Left cardiac atrium (tissue), 4 donors: ENCODE measurements around the gene PLA2G2C. TPM values are rescaled to one million over a fixed set of nuclear protein-coding genes. Genes with fewer than 3 reads are reported as not detected.

Experiments
- ATAC-seq, 2 donors: fragments of 200-7000 bp; cut with Tn5 transposase; one replicate each; pipeline ENCODE4 v1.9.1; 2020; ENCODE audit warnings: mild to moderate bottlenecking in 2 of 2, moderate library complexity in 2 of 2
- DNase-seq: peaks from one replicate; pipeline ENCODE4 v3.0.0-alpha.2; 2020
- intact Hi-C, 2 donors: fragments of 100-400 bp; cut with DNase I; formaldehyde crosslinking; loops; one replicate each; pipeline versions ENCODE4 v1.14.1 to v1.15.1; 2022 to 2023
- total RNA-seq, 2 donors: library from RNA; stranded (reverse); fragmentation: NEBNext Ultra II Directional; extraction: Animal tissue kit (Norgen Biotek cat#: 25700); gene quantifications; one replicate each; pipeline ENCODE4 v1.2.1, GENCODE V29; 2021
- donor health status: DM: no; HTN: yes; CAD: no.
- donor health status: DM: no; HTN: yes; CAD: no; lungs with severe emphysema.
- donor health status: DM: yes; HTN: yes; CAD: no.
- donor health status: Dilated cardiomyopathy.

Gene PLA2G2C
- total RNA-seq, 2 donors from 2014 or later: not detected

DNA sequence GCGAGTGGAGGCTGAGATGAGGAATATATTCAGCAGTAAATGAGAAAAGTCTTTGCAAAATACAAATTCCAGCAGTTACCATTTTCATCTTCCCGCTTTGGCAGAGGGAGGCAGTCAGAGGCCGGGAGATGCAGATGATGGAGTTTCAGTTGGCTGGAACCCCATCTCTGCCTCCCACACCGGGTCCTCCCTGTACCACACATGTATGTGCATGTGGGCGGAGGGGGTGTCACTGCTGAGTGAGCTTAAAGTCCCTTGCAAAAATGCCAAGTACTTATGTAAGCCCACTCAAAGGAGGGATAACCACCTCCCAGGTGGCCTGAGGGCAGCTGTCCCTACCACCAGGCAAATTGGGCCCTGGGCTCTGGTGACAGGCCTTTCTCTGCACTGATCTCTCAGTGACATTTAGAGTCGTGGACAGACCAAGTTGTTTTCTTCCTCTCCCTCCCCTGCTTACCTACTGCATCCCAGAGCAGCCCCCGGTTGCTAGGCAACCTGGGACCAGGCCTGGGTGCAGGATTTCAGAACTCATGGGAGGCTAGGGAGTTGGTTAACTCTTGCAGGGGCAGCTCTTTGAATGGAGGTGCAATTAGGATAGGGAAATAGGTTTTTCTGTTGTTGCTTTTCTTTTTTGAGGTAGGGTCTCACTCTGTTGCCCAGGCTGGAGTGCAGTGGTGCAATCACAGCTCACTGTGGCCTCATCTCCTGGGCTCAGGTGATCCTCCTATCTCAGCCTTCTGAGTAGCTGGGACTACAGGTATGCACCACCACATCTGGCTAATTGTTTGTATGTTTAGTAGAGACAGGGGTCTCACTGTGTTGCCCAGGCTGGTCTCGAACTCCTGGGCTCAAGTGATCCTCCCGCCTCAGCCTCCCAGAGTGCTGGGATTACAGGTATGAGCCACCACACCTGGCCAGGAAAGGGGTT lies 17.5 kb downstream of the PLA2G2C start:
- no peak for DNase-seq

DNA sequence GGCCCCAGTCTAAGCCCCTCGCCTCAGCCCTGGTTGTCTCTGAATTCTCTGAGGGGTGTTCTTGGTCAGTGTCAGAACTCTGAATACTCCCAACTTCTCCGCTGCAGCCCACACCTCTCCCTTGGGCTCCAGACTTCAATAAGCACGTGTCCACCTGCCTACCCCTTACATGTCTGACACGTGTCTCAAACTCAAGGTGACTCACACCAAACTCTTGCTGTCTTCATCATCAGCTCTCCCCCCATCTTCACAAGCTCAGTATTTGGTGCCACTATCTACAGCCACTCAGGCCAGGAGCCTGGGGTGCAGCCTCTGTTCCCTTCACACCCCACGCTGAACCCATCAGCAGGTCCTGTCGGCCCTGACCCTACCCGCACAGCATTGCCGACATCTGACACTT lies 19.2 kb downstream of the PLA2G2C start:
- intact Hi-C loops: no loop called here
- ATAC-seq: no peak
- DNase-seq: no peak

More for the DNA sequence above, 17.5 kb downstream of the PLA2G2C start:
- ATAC-seq: no peak
- intact Hi-C loops: no loop called here

DNA sequence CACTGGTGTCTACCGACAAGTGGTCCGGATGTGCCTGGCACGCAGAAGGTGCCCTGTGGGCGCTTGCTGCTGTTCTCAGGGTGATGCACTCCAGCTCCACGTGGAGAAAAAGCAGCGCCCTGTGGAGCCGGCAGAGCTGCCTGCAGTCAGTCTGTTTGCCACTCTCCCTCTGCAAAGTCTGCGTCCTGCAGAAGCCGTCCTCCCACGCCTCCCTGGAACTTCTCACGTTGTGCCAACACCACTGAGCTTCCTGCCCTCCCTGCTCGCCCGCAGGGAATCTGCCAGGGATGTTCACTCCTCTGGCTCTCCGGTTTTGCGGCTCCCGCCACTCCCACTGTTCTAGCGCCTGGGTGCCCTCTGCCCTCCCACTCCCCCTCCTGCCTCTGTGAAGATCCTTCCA lies 20.3 kb downstream of the PLA2G2C start:
- ATAC-seq: peak; percentile 27 to 73
- intact Hi-C loops: no loop called here
- peak; percentile 43 for DNase-seq

DNA sequence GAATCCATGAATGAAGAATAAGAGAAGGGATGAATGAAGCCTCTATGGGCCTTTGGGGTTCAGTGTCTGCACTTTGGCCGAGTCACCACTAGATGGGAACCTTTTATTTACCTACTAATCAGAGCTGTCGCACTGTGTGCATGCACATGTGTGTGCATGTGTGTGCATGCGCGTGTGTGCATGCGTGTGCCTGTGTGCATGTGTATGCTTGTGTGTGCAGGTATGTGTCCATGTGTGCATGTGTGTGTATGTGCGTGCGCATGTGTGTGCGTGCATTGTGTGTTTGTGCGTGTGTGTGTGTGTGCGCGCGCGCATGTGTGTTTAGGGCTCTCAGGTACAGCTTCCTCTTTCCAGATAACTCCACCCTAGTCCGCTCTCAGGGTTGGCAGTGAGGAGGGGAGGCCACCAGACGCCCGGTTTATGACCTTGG lies 20.8 kb downstream of the PLA2G2C start:
- no peak for DNase-seq
- ATAC-seq: peak; percentile 30 to 51
- intact Hi-C loops: no loop called here

DNA sequence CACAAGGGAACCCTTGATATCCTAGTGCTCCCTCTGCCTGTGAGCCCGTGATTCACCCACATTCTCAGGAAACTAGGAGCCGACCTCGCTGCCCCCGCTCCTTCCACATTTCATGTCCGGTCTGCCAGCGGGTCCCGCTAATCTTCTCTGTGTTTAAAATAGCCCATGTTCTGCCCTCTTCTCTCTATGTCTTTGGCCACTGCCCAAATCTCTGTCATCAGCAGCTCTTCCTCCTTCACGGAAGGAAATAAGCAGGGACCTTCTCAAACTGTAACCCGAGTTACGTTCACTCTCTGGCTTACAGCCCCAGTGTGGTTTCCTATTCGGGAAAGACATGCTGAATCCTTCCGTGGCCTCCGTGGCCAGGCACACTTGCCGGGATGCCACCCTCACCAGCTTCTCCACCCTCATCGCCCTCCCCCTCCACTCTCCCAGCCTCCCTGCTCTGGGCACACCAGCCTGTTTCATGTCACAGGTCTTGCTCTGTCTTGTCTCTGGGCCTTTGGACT lies 21.6 kb downstream of the PLA2G2C start:
- intact Hi-C loops: no loop called here
- DNase-seq (peak; percentile 67), ATAC-seq (peak; percentile 76 to 80)

DNA sequence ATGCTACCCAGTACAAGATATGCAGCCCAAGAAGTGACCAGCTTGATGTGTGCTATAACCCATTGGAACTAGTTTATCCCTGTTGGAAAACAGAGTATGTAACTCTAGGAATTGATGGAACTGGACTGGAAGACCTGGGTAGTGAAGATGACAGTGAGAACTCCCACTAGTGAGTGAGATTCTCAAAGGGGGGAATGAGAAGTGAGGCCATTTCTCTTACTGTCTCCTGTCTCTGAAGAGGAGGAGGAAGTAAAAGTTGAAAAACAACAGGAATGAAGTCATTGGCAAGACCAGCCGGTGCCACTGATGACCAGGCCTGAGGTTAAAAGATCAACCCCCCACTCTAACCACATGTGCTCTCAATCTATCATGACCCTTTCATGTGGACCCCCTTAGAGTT lies 26.3 kb downstream of the PLA2G2C start:
- DNase-seq (no peak), ATAC-seq (no peak)
- intact Hi-C loops: no loop called here

DNA sequence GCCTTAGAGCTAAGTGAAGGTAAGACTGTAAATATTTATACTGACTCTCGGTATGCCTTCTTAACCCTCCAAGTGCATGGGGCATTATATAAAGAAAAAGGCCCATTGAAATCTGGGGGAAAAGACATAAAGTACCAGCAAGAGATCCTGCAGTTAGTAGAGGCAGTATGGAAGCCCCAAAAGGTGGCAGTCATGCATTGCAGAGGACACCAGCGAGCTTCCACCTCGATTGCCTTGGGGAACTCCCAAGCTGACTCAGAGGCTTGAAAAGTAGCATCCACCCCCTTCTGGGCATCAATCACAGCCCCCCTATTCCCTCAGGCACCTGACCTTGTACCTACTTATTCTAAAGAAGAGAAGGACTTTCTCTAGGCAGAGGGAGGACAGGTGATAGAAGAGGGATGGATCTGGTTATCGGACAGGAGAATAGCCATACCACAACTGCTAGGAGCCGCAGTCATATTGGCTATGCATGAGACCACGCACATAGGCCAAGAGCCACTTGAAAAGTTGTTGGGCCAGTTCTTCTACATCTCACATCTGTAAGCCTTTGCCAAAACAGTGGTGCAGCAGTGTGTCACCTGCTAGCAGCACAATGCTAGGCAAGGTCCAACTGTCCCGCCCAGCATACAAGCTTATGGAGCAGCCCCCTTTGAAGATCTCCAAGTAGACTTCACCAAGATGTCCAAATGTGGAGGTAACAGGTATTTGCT lies 27.8 kb downstream of the PLA2G2C start:
- ATAC-seq (no peak), DNase-seq (no peak)
- intact Hi-C loops: no loop called here

DNA sequence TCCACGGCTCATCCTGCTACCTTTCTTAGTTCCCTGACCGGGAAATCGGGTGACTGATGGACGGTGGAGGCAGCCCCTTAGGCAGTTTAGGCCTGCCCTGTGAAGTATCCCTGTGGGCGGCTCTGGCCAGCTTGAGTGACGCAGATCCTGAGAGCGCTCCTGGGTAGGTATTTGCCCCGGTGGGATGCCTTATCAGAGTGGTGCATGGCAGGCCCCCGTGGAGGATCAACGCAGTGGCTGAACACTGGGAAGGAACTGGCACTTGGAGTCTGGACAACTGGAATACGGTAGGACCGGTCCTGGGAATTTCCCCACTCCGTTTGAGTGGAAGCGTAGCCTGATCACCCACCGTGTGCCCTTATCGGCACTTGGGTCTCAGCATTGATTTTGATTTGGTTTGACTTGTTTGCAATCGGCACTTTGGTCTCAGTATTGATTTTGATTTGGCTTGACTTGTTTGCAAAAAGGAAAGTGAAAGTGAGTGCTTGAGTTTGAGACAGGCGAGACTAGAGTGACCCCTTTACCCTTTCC lies 32.0 kb downstream of the PLA2G2C start:
- intact Hi-C loops: no loop called here
- DNase-seq: no peak
- no peak for ATAC-seq

DNA sequence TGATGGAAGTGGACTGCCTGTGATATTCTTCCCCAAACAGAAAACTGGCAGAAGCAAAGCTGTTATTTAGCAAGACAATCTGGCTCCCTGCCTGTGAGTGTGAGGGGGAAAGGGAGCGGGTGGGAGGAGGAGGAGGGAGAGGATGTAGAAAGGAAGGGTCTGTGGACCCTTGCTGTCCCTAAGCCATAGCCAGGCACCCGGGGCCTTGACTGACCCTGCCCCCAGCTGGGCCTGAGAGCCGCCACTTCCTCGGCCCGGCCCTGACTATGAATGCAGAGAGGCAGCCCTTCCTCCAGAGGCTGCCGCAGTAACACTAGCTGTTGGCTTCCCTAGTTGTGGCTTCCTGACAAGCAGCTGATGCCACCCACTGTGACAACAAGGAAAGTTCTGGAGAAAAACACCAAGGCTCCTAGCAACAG lies 33.3 kb downstream of the PLA2G2C start:
- peak; percentile 51 to 53 for ATAC-seq
- intact Hi-C loops: loop anchor here (2.0 kb wide), 3 partner anchors 52 to 234 kb away; no protein-coding TSS in a partner anchor
- DNase-seq: no peak

DNA sequence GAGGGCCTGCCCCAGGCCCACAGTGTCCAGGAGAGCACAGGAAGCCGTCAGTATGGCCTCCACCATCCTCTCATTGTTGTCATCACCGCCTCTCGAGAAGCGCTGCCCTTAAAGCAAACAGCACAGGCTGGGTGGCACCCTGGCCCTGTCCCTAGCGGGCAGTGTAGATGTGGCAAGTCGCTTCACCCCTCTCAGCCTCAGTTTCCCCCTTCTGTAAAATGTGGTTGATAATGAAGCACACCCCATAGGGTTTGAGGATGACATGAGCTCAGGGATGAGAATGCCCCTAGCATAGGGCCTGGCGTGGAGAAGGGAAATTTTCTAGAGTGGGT lies 33.8 kb downstream of the PLA2G2C start:
- intact Hi-C loops: loop anchor here (2.0 kb wide), 3 partner anchors 52 to 234 kb away; no protein-coding TSS in a partner anchor
- no peak for ATAC-seq
- DNase-seq: no peak

DNA sequence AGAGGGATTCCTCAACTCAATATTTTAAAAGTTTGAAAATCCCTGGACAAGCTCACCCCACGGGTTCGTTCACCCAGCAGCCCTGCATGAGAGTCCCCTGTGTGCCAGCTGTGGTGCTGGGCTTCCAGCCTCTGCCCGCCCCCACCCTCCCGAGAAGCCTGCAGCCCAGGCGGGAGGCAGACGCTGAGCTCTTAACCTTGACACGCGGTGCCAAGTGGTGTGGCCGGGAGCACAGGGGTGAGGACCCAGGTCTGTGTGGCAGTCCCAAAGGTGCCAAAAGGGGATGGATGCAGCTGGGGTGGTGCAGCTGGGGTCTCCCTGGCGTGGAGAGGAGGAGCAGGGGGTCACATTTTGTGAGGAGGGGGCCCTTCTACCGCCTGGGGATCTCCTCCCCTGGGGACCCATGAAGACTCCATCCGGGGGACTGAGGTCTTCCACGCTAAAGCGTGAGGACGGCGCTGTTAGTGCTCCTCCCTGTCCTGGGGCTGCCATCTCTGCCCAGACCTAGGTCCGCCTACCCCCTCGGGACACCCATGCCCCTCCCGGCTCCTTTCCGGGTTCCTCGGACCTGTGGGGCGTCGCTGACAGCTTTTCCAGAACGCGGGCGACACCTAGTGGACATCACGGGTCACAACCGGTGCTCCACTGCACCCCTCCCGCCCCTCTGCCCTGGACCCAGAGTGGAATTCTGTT lies 34.3 kb downstream of the PLA2G2C start:
- peak; percentile 91 to 93 for ATAC-seq
- DNase-seq: peak; percentile 90

DNA sequence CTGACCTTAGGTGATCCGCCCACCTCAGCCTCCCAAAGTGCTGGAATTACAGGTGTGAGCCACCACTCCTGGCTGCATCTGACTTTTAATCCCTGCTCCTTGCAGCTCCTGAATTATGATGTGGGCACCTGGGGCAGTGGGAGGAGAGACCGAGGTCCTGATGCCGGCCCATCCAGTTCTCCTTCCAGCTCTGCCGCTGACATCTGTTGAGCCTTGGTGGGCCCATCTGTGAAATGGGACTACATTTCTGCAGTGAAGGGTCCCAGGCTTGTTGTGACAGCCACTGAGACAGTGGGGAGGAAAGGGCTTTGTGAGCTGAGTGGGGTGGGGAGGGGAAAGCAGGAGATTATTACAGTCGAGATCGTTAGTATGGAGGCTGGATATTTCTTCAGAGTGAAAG lies 35.3 kb downstream of the PLA2G2C start:
- ATAC-seq: no peak
- intact Hi-C loops: no loop called here
- DNase-seq: no peak

More for the DNA sequence above, 34.3 kb downstream of the PLA2G2C start:
- intact Hi-C loops: loop anchor here (2.0 kb wide), 3 partner anchors 51 to 233 kb away; no protein-coding TSS in a partner anchor

DNA sequence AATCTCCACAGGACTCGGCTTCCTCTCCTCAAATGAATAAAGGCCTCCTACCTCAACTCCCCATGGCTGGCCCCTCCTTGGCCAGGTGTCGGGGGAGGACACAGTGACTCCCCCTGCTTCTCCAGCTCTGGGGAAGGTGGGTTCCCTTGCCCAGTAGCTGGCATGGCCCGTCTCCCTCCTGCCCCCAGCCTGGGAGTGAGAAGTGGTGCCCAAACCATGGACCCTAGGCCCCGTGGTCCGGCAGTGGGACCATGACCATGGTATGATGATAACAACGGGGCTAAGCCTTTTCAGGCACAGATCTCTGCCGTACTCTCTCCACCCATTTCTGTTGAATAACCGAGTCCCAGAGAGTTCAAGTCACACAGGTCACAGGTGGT lies 36.0 kb downstream of the PLA2G2C start:
- ATAC-seq (no peak), DNase-seq (no peak)
- intact Hi-C loops: no loop called here

DNA sequence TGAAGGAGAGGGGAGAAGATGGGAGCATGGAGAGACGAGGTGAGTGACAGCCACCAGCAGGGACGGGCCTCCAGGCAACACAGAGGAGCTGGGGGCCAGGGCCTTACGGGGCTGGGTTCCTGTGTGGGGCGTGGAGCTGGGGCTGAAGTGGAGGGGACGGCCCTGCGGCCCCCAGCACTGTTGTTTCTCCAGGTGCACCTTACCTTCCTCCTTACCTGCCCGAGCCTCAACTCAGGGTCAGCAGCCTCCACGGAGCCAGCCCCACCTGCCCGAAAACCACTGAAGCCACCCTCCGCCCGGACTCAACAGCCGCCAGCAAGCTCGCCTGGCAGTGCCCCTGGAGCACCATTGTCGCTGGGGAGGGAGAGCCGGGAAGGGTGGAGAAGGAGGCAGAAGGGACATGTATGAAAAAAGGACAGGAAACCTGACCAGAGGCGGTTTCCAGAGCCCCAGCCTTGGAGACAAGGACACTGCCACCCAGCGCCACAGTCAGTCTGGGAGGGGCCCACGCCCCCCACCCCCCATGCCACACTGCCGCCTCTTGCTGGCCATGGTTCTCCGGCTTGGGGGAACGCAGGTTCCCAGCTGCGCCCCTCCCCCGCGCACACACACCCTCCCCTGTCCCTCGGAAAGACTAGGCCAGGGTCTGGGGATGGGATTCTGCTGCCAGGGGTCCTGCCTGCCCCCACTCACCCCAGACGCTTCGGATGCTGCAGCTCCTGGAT lies 36.6 kb downstream of the PLA2G2C start:
- intact Hi-C loops: loop anchor here in 1 of 2 donors (10.0 kb wide), 1 partner anchor 175 kb away; the partner anchor contains the start of gene PLA2G2A
- DNase-seq (no peak), ATAC-seq (no peak)

DNA sequence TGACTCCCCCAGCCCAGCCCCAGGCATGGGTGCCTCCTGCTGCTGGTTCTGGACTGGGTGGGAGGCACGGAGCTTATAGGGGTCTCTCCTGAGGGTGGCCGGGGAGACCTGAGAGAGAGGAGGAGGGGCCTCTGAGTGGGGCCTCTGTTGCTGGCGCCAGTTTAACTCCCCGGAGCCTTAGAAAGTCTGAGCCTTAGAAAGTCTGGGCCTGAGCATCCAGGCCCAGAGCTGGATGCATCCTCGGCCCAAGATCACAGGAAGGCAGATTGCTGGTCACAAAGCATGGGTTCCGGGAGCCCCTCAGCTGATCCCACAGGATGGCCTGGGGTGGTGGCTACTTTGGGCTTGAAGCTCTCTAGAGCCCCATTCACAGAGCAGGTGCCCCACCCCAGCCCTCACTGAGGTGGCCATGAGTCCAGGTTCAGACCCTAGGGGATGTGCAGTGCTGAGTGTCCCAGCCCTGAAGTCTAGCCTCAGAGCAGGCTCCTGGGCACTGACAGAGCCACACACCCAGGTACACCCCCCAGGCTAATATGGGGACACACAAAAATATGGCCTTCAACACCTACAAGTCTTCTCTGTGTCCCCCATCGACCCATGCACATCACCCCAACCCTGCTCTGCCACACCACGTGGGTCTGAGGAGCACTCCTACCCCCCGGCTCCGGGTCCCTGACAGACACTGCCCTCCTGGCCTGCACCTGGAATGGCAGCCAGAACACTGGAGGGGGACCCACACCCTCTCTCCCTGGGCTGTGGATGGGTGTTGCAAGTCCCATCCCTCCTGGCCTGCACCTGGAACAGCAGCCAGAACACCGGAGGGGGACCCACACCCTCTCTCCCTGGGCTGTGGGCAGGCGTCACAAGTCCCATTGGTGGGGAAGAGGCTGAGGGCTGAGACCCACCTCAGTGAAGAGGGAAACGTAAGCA lies 37.5 kb downstream of the PLA2G2C start:
- DNase-seq: no peak
- intact Hi-C loops: loop anchor here in 1 of 2 donors (10.0 kb wide), 1 partner anchor 174 kb away; the partner anchor contains the start of gene PLA2G2A

DNA sequence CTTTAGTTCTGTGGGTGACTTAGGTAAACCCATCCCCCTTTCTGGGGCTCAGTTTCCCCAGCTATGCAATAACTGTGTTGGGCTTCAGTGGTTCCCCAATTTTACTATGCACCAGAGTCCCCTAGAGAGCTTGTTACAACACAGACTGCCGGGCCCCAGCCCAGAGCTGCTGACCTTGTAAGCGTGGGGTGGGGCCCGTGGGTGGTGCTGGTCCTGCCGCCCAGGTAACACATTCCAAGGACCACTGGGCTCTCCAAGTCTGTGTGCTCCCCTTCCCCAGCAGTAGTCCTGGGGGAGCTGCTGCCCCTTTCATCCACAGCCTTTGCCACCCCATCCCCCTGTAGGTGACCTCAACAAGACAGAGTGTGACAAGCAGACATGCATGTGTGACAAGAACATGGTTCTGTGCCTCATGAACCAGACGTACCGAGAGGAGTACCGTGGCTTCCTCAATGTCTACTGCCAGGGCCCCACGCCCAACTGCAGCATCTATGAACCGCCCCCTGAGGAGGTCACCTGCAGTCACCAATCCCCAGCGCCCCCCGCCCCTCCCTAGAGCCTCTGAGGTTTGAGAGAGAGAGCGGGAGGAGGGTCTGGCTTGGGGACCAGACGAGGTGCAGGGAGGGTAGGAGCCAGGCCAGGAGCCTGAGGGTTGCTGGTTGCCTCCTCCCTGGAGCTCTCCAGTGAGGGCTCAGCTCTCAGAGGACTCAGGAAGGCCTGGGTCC lies 38.3 kb downstream of the PLA2G2C start:
- ATAC-seq: no peak
- no peak for DNase-seq
- intact Hi-C loops: loop anchor here in 1 of 2 donors (10.0 kb wide), 1 partner anchor 173 kb away; the partner anchor contains the start of gene PLA2G2A

More for the DNA sequence above, 37.5 kb downstream of the PLA2G2C start:
- ATAC-seq: no peak
